WTC11 (cell line): Measurements from ENCODE around the gene PRELID3B. TPM values are rescaled to one million over a fixed set of nuclear protein-coding genes. Genes with fewer than 3 reads are reported as not detected.

Experiments
- ATAC-seq: fragments of 200-7000 bp; cut with Tn5 transposase; 2 replicates; pipeline ENCODE4 v1.10.0; 2021; ENCODE audit warnings: mild to moderate bottlenecking, moderate library complexity
- CTCF ChIA-PET: fragments of 300-600 bp; sonication (Branson Sonifier 250); formaldehyde crosslinking; loops from one replicate; lab custom pipeline; 2021; ENCODE audit warnings: antibody characterized with exemption; lab: Charles Lee
- POLR2A ChIA-PET: fragments of 350-600 bp; sonication (Branson Sonifier 250); formaldehyde crosslinking; loops from one replicate; lab custom pipeline; 2021; ENCODE audit warnings: antibody characterized with exemption; lab: Charles Lee
- DNase-seq: peaks from one replicate; pipeline ENCODE4 v3.0.0; 2021; ENCODE audit warnings: low spot score
- H3K27ac Mint-ChIP-seq: 2 replicates; pipeline ENCODE4 v1.8.0; 2021; ENCODE audit warnings: mixed read lengths
- H3K27me3 Mint-ChIP-seq: 2 replicates; pipeline ENCODE4 v1.8.0; 2021; ENCODE audit warnings: low read depth, mild to moderate bottlenecking, moderate library complexity, mixed read lengths
- H3K36me3 Mint-ChIP-seq: 2 replicates; pipeline ENCODE4 v1.8.0; 2021; ENCODE audit warnings: mixed read lengths
- H3K4me1 Mint-ChIP-seq: 2 replicates; pipeline ENCODE4 v1.8.0; 2022; ENCODE audit warnings: mixed read lengths
- H3K4me3 Mint-ChIP-seq: 2 replicates; pipeline ENCODE4 v1.8.0; 2021; ENCODE audit warnings: mild to moderate bottlenecking, moderate library complexity, mixed read lengths
- H3K9me3 Mint-ChIP-seq: 2 replicates; pipeline ENCODE4 v1.8.0; 2021; ENCODE audit warnings: mixed read lengths
- ELF4 ChIP-seq: sonication (generic); formaldehyde crosslinking; IDR thresholded peaks from 2 replicates; pipeline ENCODE4 v1.8.1; 2022; ENCODE audit warnings: low read depth, mild to moderate bottlenecking, moderate library complexity, missing genetic modification reagents
- FOXP1 ChIP-seq: sonication (generic); formaldehyde crosslinking; IDR thresholded peaks from 2 replicates; pipeline ENCODE4 v1.8.0; 2022; ENCODE audit warnings: missing genetic modification reagents, mild to moderate bottlenecking, moderate library complexity, borderline replicate concordance
- IRF2 ChIP-seq: sonication (generic); formaldehyde crosslinking; IDR thresholded peaks from 2 replicates; pipeline ENCODE4 v1.8.0; 2022; ENCODE audit warnings: low read depth, missing genetic modification reagents, borderline replicate concordance
- MXD4 ChIP-seq: fragments of 250-450 bp; sonication (Bioruptor Pico); IDR thresholded peaks from 2 replicates; pipeline ENCODE4 v1.8.0; 2021; ENCODE audit warnings: mild to moderate bottlenecking, moderate library complexity, borderline replicate concordance
- MYBL2 ChIP-seq: sonication (generic); formaldehyde crosslinking; IDR thresholded peaks from 2 replicates; pipeline ENCODE4 v1.8.1; 2023; ENCODE audit warnings: mild to moderate bottlenecking, moderate library complexity, missing genetic modification reagents
- NFYB ChIP-seq: sonication (generic); formaldehyde crosslinking; conservative IDR thresholded peaks from 2 replicates; pipeline ENCODE4 v1.8.0; 2022; ENCODE audit warnings: low read depth, missing genetic modification reagents
- OVOL2 ChIP-seq: fragments of 250-450 bp; sonication (Bioruptor Pico); IDR thresholded peaks from 2 replicates; pipeline ENCODE4 v1.9.0; 2021; ENCODE audit warnings: mild to moderate bottlenecking, borderline replicate concordance
- RELA ChIP-seq: sonication (generic); formaldehyde crosslinking; IDR thresholded peaks from 2 replicates; pipeline ENCODE4 v1.8.1; 2022; ENCODE audit warnings: missing genetic modification reagents, mild to moderate bottlenecking, borderline replicate concordance
- RORB ChIP-seq: fragments of 250-450 bp; sonication (Bioruptor Pico); IDR thresholded peaks from 2 replicates; pipeline ENCODE4 v1.9.0; 2021; ENCODE audit warnings: mild to moderate bottlenecking
- SMAD4 ChIP-seq: sonication (generic); formaldehyde crosslinking; IDR thresholded peaks from 2 replicates; pipeline ENCODE4 v1.8.0; 2022; ENCODE audit warnings: mild to moderate bottlenecking, missing genetic modification reagents
- SOX15 ChIP-seq: fragments of 250-450 bp; sonication (Bioruptor Pico); IDR thresholded peaks from 2 replicates; pipeline ENCODE4 v1.9.0; 2021; ENCODE audit warnings: mild to moderate bottlenecking
- ZBTB21 ChIP-seq: sonication (generic); formaldehyde crosslinking; IDR thresholded peaks from 2 replicates; pipeline ENCODE4 v1.8.1; 2023; ENCODE audit warnings: mild to moderate bottlenecking, missing genetic modification reagents, borderline replicate concordance
- ZNF138 ChIP-seq: sonication (generic); formaldehyde crosslinking; conservative IDR thresholded peaks from 2 replicates; pipeline ENCODE4 v1.8.1; 2022; ENCODE audit warnings: mild to moderate bottlenecking, moderate library complexity, missing genetic modification reagents
- ZNF232 ChIP-seq: sonication (generic); formaldehyde crosslinking; IDR thresholded peaks from 2 replicates; pipeline ENCODE4 v1.8.0; 2022; ENCODE audit warnings: mild to moderate bottlenecking, missing genetic modification reagents
- ZNF423 ChIP-seq: fragments of 250-450 bp; sonication (Bioruptor Pico); IDR thresholded peaks from 2 replicates; pipeline ENCODE4 v2.1.2; 2022; ENCODE audit warnings: mild to moderate bottlenecking, moderate library complexity
- total RNA-seq: library from RNA; stranded (reverse); gene quantifications from 3 replicates; pipeline ENCODE4 v1.2.3, GENCODE V29; 2021
- TF ChIP-seq, protein P1 (sequence below): sonication (generic); formaldehyde crosslinking; IDR thresholded peaks from 2 replicates; pipeline ENCODE4 v1.8.1; 2023; ENCODE audit warnings: mild to moderate bottlenecking, missing genetic modification reagents, moderate library complexity
- TF ChIP-seq, protein P2 (sequence below): sonication (generic); formaldehyde crosslinking; IDR thresholded peaks from 2 replicates; pipeline ENCODE4 v1.8.1; 2022; ENCODE audit warnings: low read depth, mild to moderate bottlenecking, moderate library complexity, missing genetic modification reagents, borderline replicate concordance
- TF ChIP-seq, protein P3 (sequence below): sonication (generic); formaldehyde crosslinking; IDR thresholded peaks from 2 replicates; pipeline ENCODE4 v1.8.1; 2022; ENCODE audit warnings: missing genetic modification reagents, borderline replicate concordance
- TF ChIP-seq, protein P4 (sequence below): sonication (generic); formaldehyde crosslinking; IDR thresholded peaks from 2 replicates; pipeline ENCODE4 v1.8.1; 2022; ENCODE audit warnings: low read depth, missing genetic modification reagents, borderline replicate concordance
- TF ChIP-seq, protein P5 (sequence below): sonication (generic); formaldehyde crosslinking; IDR thresholded peaks from 2 replicates; pipeline ENCODE4 v1.8.1; 2022; ENCODE audit warnings: mild to moderate bottlenecking, moderate library complexity, missing genetic modification reagents

The PRELID3B gene
- total RNA-seq, 1 experiment from 2014 or later, result 46.9 TPM

DNA sequence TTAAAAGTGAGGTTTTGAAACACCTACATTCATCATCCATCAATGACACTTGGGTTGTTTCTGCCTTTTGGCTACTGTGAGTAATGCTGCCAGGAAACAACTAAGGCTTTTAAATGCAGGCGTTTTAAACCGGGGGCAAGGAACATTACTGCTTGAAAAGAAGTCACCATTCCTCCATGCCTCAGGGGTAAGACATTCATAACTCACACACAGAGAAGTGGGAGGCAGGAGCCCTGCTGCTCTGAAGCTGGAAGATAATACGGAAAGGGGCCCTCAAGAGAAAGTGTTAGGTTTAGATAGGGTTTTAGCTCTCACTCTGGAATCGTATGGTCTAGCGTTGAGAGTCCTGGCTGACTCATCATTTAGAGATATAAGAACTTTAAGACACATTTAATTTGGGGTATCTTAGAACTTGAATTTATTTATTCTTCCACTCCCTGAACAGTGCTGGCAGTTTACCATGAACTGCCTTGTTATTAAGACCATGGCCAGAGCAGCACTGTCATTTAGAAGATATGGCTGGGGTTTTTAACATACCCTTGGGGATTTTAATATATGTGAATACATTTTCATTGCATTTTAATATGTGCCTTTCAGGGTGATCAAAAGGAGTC is 21.5 kb downstream of the PRELID3B start:
- peaks cover 25% of the 10 kb centered on the region for H3K36me3 Mint-ChIP-seq
- no peak for DNase-seq
- no peaks in the 10 kb centered on the region for H3K9me3 Mint-ChIP-seq
- CTCF ChIA-PET, result no interaction called here
- TF ChIP-seq ELF4 (CRISPR knock-in tag) (no peak), IRF2 (CRISPR knock-in tag) (no peak), RORB (CRISPR knock-in tag) (no peak)
- TF ChIP-seq, protein P1, sequence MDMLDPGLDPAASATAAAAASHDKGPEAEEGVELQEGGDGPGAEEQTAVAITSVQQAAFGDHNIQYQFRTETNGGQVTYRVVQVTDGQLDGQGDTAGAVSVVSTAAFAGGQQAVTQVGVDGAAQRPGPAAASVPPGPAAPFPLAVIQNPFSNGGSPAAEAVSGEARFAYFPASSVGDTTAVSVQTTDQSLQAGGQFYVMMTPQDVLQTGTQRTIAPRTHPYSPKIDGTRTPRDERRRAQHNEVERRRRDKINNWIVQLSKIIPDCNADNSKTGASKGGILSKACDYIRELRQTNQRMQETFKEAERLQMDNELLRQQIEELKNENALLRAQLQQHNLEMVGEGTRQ (CRISPR knock-in tag), result no peak
- TF ChIP-seq, protein P2, sequence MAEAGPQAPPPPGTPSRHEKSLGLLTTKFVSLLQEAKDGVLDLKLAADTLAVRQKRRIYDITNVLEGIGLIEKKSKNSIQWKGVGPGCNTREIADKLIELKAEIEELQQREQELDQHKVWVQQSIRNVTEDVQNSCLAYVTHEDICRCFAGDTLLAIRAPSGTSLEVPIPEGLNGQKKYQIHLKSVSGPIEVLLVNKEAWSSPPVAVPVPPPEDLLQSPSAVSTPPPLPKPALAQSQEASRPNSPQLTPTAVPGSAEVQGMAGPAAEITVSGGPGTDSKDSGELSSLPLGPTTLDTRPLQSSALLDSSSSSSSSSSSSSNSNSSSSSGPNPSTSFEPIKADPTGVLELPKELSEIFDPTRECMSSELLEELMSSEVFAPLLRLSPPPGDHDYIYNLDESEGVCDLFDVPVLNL (CRISPR knock-in tag), result no peak
- TF ChIP-seq, all 79 proteins: peak for 0
- ATAC-seq, result no peak
- H3K27ac Mint-ChIP-seq, result no peak overlapping the region
- peaks cover 37% of the 10 kb centered on the region for H3K27me3 Mint-ChIP-seq
- POLR2A ChIA-PET, result no interaction called here
- H3K4me1 Mint-ChIP-seq, result peaks cover 13% of the 10 kb centered on the region
- no peak overlapping the region for H3K4me3 Mint-ChIP-seq

DNA sequence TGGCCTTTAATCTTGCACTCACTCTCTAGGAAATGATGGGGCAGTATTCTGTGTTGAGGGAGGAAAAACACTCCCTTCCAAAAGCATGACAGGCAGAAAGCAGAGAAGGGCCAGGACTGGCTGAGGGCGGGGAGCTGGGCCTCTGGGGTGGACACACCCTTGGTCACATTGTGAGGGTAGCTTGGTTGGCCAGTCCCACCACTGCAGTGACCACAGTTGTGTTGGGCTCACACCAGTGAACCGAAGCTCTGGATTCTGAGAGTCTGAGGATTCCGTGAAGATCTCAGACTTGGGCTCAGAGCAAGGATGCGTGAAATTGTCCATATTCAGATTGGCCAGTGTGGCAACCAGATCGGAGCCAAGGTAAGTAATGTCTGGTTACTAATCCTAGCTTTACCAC is 23.4 kb downstream of the PRELID3B start, which contains the start of gene TUBB1:
Gene TUBB1 (plus strand): TSS at position 213 of the 400 bp plus-strand sequence. CDS start 94 bp downstream, at position 307.
- TF ChIP-seq ZNF232 (CRISPR knock-in tag), result no peak
- no peak for TF ChIP-seq SMAD4 (CRISPR knock-in tag)
- TF ChIP-seq SOX15 (CRISPR knock-in tag), result no peak
- no peak for TF ChIP-seq ZNF423 (CRISPR knock-in tag)
- TF ChIP-seq MXD4 (CRISPR knock-in tag), result no peak
- TF ChIP-seq, protein P3, sequence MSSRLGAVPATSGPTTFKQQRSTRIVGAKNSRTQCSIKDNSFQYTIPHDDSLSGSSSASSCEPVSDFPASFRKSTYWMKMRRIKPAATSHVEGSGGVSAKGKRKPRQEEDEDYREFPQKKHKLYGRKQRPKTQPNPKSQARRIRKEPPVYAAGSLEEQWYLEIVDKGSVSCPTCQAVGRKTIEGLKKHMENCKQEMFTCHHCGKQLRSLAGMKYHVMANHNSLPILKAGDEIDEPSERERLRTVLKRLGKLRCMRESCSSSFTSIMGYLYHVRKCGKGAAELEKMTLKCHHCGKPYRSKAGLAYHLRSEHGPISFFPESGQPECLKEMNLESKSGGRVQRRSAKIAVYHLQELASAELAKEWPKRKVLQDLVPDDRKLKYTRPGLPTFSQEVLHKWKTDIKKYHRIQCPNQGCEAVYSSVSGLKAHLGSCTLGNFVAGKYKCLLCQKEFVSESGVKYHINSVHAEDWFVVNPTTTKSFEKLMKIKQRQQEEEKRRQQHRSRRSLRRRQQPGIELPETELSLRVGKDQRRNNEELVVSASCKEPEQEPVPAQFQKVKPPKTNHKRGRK (CRISPR knock-in tag), result no peak
- TF ChIP-seq, protein P4, sequence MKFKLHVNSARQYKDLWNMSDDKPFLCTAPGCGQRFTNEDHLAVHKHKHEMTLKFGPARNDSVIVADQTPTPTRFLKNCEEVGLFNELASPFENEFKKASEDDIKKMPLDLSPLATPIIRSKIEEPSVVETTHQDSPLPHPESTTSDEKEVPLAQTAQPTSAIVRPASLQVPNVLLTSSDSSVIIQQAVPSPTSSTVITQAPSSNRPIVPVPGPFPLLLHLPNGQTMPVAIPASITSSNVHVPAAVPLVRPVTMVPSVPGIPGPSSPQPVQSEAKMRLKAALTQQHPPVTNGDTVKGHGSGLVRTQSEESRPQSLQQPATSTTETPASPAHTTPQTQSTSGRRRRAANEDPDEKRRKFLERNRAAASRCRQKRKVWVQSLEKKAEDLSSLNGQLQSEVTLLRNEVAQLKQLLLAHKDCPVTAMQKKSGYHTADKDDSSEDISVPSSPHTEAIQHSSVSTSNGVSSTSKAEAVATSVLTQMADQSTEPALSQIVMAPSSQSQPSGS, result no peak
- TF ChIP-seq, protein P5, sequence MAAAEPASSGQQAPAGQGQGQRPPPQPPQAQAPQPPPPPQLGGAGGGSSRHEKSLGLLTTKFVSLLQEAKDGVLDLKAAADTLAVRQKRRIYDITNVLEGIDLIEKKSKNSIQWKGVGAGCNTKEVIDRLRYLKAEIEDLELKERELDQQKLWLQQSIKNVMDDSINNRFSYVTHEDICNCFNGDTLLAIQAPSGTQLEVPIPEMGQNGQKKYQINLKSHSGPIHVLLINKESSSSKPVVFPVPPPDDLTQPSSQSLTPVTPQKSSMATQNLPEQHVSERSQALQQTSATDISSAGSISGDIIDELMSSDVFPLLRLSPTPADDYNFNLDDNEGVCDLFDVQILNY, result no peak
- no peak for TF ChIP-seq RELA
- no peak for TF ChIP-seq NFYB (CRISPR knock-in tag)
- TF ChIP-seq, all 79 proteins: peak for 0
- DNase-seq, result no peak
- Mint-ChIP-seq H3K4me3 (no peak within 1 kb of the TSS), H3K36me3 (peaks cover 13% of the 10 kb centered on the region), H3K27me3 (peaks cover 21% of the 10 kb centered on the region), H3K27ac (no peak within 1 kb of the TSS), H3K9me3 (no peaks in the 10 kb centered on the region), H3K4me1 (peaks cover 3% of the 10 kb centered on the region; the same call in 1 of the 2 replicates)
- POLR2A ChIA-PET, result no interaction called here
- no peak for ATAC-seq
- CTCF ChIA-PET, result no interaction called here

DNA sequence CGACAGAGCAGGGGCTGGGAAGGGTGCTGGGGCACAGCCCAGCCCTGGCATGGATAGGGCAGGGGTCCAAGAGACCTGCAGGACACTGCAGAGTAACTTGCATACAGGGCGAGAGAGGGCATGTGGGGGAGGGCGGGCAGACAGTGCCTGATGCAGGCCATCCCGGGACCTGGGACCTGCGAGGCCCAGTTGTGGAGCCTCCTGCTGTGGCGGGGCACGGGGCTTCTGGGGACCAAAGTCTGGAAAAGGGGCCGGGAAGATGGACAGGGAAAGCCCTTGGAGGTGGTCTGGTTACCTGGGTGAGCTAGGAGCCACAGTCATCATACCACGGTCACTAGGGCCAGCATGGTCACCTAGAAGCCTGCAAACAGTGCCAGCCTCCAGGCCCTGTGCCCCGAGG is 23.8 kb downstream of the PRELID3B start:
- no peak for DNase-seq
- CTCF ChIA-PET, result no interaction called here
- ATAC-seq, result no peak
- Mint-ChIP-seq H3K4me3 (no peak overlapping the region), H3K36me3 (peaks cover 10% of the 10 kb centered on the region), H3K27me3 (peaks cover 17% of the 10 kb centered on the region), H3K9me3 (no peaks in the 10 kb centered on the region), H3K4me1 (peaks cover 3% of the 10 kb centered on the region; the same call in 1 of the 2 replicates), H3K27ac (no peak overlapping the region)
- POLR2A ChIA-PET, result no interaction called here
- TF ChIP-seq FOXP1 (CRISPR knock-in tag), result no peak
- no peak for TF ChIP-seq RORB (CRISPR knock-in tag)
- TF ChIP-seq MXD4 (CRISPR knock-in tag), result no peak
- TF ChIP-seq, protein P4, result no peak
- no peak for TF ChIP-seq MYBL2 (CRISPR knock-in tag)
- TF ChIP-seq ZBTB21 (CRISPR knock-in tag), result no peak
- TF ChIP-seq ZNF138 (CRISPR knock-in tag), result no peak
- no peak for TF ChIP-seq OVOL2 (CRISPR knock-in tag)
